ENCODE results near the gene MYBBP1A. TPM values are rescaled to one million over a fixed set of nuclear protein-coding genes. Genes with fewer than 3 reads are reported as not detected.

The MYBBP1A gene
- total and polyA plus RNA-seq, 2 of the 13 experiments (the other 11 are each of a cell fraction or from before 2014, with no cell fraction given) = 18.6 to 54.8 TPM

DNA sequence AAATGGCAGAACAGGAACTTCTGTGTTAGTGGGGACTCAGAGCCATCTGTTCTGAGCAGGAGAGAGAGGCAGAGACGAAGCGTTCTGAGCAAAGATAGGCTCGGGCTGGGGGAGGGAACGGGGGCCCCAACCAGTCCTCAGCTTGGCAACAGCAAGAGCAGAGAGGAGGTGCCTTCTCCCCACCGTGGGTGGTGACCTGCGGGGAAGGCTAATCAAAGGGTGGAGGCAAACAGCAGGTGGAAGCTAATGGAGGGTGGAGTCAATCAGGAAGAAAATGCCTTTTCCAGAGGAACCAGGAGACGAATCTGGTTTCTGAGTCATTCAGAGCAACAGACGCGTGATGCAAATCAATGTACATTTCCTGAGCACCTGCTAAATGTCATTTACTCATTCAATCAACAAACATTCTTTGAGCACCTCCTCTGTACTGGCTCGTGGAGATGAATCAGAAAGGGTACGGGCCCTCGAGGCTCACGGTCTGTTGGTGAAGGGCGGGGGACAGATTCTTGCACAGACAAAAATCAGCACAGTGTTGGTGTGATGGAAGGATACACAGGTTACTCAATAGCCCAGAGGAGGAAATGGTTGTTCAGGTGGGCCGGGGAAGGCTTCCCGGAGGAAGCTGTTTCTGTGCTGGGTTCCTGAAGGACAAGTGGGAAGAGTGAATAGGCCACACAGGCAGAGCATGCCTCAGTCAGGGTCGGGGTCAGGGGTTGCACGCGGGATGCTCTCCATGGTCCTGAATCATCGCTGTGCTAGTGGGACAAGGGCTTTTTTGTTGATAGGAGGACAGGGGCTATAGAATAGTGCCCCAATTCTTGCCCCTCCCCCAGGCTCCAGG lies 62.2 kb downstream of the MYBBP1A start (continued):
- peak; percentile 44; the same call in 1 of the 2 replicates for TF ChIP-seq MYC (CRISPR knock-in tag; IDR thresholded peaks at IDR 0.05; ENCODE audit: borderline replicate concordance)
- TF ChIP-seq, protein P1, sequence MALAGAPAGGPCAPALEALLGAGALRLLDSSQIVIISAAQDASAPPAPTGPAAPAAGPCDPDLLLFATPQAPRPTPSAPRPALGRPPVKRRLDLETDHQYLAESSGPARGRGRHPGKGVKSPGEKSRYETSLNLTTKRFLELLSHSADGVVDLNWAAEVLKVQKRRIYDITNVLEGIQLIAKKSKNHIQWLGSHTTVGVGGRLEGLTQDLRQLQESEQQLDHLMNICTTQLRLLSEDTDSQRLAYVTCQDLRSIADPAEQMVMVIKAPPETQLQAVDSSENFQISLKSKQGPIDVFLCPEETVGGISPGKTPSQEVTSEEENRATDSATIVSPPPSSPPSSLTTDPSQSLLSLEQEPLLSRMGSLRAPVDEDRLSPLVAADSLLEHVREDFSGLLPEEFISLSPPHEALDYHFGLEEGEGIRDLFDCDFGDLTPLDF (CRISPR knock-in tag; IDR thresholded peaks at IDR 0.05) = peak; percentile 37; the same call in 1 of the 2 replicates
- TF ChIP-seq ZNF343 (CRISPR knock-in tag; IDR thresholded peaks at IDR 0.05) = no peak
- TF ChIP-seq KDM5A (IDR thresholded peaks at IDR 0.05; ENCODE audit: borderline replicate concordance, low read length) = no peak
- TF ChIP-seq NR2C2 (CRISPR knock-in tag; IDR thresholded peaks at IDR 0.05; ENCODE audit: borderline replicate concordance) = peak; percentile 93
- no peak for TF ChIP-seq ZFP90 (CRISPR knock-in tag; IDR thresholded peaks at IDR 0.05; ENCODE audit: borderline replicate concordance)
- TF ChIP-seq ISX (CRISPR knock-in tag; conservative IDR thresholded peaks at IDR 0.05) = 0 out of 2 replicates have a peak, but pooled peaks have one; percentile 56
- TF ChIP-seq ZNF484 (CRISPR knock-in tag; IDR thresholded peaks at IDR 0.05; ENCODE audit: borderline replicate concordance, low read depth) = no peak
- TF ChIP-seq, protein P2, sequence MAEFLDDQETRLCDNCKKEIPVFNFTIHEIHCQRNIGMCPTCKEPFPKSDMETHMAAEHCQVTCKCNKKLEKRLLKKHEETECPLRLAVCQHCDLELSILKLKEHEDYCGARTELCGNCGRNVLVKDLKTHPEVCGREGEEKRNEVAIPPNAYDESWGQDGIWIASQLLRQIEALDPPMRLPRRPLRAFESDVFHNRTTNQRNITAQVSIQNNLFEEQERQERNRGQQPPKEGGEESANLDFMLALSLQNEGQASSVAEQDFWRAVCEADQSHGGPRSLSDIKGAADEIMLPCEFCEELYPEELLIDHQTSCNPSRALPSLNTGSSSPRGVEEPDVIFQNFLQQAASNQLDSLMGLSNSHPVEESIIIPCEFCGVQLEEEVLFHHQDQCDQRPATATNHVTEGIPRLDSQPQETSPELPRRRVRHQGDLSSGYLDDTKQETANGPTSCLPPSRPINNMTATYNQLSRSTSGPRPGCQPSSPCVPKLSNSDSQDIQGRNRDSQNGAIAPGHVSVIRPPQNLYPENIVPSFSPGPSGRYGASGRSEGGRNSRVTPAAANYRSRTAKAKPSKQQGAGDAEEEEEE (CRISPR knock-in tag; IDR thresholded peaks at IDR 0.05; ENCODE audit: borderline replicate concordance) = no peak
- peak; percentile 80 for TF ChIP-seq KMT2B (CRISPR knock-in tag; IDR thresholded peaks at IDR 0.05)
- TF ChIP-seq ZNF33B (CRISPR knock-in tag; IDR thresholded peaks at IDR 0.05) = peak; percentile 80; the same call in 1 of the 2 replicates
- TF ChIP-seq HMGA1 (CRISPR knock-in tag; conservative IDR thresholded peaks at IDR 0.05) = no peak
- no peak for TF ChIP-seq SKI (IDR thresholded peaks at IDR 0.05; ENCODE audit: partially characterized antibody)
- TF ChIP-seq GABPA (IDR thresholded peaks at IDR 0.05; ENCODE audit: low read depth, low read length) = no peak
- peak; percentile 40; the same call in 1 of the 2 replicates for TF ChIP-seq GABPA (CRISPR knock-in tag; IDR thresholded peaks at IDR 0.05; ENCODE audit: low read depth)
- peak; percentile 94 for TF ChIP-seq SP140L (CRISPR knock-in tag; IDR thresholded peaks at IDR 0.05; ENCODE audit: borderline replicate concordance)
- TF ChIP-seq ZNF674 (CRISPR knock-in tag; IDR thresholded peaks at IDR 0.05; ENCODE audit: low read depth) = no peak
- peak; percentile 81; the same call in 1 of the 2 replicates for TF ChIP-seq ZNF605 (CRISPR knock-in tag; IDR thresholded peaks at IDR 0.05)
- 0 out of 2 replicates have a peak, but pooled peaks have one; percentile 45 for TF ChIP-seq SIX1 (CRISPR knock-in tag; IDR thresholded peaks at IDR 0.05; ENCODE audit: borderline replicate concordance)
- TF ChIP-seq MED8 (CRISPR knock-in tag; IDR thresholded peaks at IDR 0.05; ENCODE audit: insufficient replicate concordance) = no peak
- no peak for TF ChIP-seq FOSL1 (CRISPR knock-in tag; IDR thresholded peaks at IDR 0.05; ENCODE audit: borderline replicate concordance)
- TF ChIP-seq, protein P3, sequence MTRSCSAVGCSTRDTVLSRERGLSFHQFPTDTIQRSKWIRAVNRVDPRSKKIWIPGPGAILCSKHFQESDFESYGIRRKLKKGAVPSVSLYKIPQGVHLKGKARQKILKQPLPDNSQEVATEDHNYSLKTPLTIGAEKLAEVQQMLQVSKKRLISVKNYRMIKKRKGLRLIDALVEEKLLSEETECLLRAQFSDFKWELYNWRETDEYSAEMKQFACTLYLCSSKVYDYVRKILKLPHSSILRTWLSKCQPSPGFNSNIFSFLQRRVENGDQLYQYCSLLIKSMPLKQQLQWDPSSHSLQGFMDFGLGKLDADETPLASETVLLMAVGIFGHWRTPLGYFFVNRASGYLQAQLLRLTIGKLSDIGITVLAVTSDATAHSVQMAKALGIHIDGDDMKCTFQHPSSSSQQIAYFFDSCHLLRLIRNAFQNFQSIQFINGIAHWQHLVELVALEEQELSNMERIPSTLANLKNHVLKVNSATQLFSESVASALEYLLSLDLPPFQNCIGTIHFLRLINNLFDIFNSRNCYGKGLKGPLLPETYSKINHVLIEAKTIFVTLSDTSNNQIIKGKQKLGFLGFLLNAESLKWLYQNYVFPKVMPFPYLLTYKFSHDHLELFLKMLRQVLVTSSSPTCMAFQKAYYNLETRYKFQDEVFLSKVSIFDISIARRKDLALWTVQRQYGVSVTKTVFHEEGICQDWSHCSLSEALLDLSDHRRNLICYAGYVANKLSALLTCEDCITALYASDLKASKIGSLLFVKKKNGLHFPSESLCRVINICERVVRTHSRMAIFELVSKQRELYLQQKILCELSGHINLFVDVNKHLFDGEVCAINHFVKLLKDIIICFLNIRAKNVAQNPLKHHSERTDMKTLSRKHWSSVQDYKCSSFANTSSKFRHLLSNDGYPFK (CRISPR knock-in tag; IDR thresholded peaks at IDR 0.05; ENCODE audit: borderline replicate concordance) = peak; percentile 47; the same call in 1 of the 2 replicates
- peak; percentile 84 for TF ChIP-seq ELF3 (CRISPR knock-in tag; IDR thresholded peaks at IDR 0.05)
